ENCODE measurements around the gene MTFR1L.

GRCh38 chr1:25828491-25828890 is 8.7 kb downstream of the MTFR1L start:
- TF ChIP-seq CTCF (IDR thresholded peaks at IDR 0.05; ENCODE audit: insufficient read depth, low read depth, low read length) (no peak), EZH2 (IDR thresholded peaks at IDR 0.05; ENCODE audit: insufficient read depth, low read length) (no peak)
